GM23248 (cell line): ENCODE data around the gene UNC93A. TPM values are rescaled to one million over a fixed set of nuclear protein-coding genes. Genes with fewer than 3 reads are reported as not detected.

Experiments
- DNase-seq: peaks from one replicate; pipeline ENCODE4 v3.0.0-alpha.2; 2015
- H2AFZ ChIP-seq: fragments of 200-600 bp; sonication (generic); 2 replicates; pipeline ENCODE4 v1.6.1; 2016; ENCODE audit warnings: antibody characterized with exemption
- H3F3A ChIP-seq: fragments of 200-600 bp; sonication (generic); 2 replicates; pipeline ENCODE4 v1.6.1; 2016; ENCODE audit warnings: mild to moderate bottlenecking, antibody characterized with exemption, mixed run types; ENCODE audit not compliant: insufficient read depth
- H3K27ac ChIP-seq: fragments of 200-600 bp; sonication (generic); 2 replicates; pipeline ENCODE4 v1.5.1; 2016; ENCODE audit warnings: mild to moderate bottlenecking
- H3K27me3 ChIP-seq: fragments of 200-600 bp; sonication (generic); replicated peaks from 2 replicates; pipeline ENCODE4 v1.6.1; 2016; ENCODE audit warnings: mild to moderate bottlenecking; ENCODE audit not compliant: insufficient read depth
- H3K36me3 ChIP-seq: fragments of 200-600 bp; sonication (generic); 2 replicates; pipeline ENCODE4 v1.6.1; 2016; ENCODE audit warnings: low read depth, mild to moderate bottlenecking
- H3K4me1 ChIP-seq: fragments of 200-600 bp; sonication (generic); 2 replicates; pipeline ENCODE4 v1.6.1; 2016; ENCODE audit warnings: mild to moderate bottlenecking; ENCODE audit not compliant: insufficient read depth
- H3K4me2 ChIP-seq: fragments of 200-600 bp; sonication (generic); one replicate; pipeline ENCODE4 v1.6.1; 2016; ENCODE audit warnings: mild to moderate bottlenecking; ENCODE audit not compliant: unreplicated experiment
- H3K4me3 ChIP-seq: fragments of 200-600 bp; sonication (generic); 2 replicates; pipeline ENCODE4 v1.5.1; 2016; ENCODE audit warnings: mild to moderate bottlenecking
- H3K79me2 ChIP-seq: fragments of 200-600 bp; sonication (generic); 2 replicates; pipeline ENCODE4 v1.6.1; 2016; ENCODE audit warnings: mild to moderate bottlenecking; ENCODE audit not compliant: insufficient read depth
- H3K9ac ChIP-seq: fragments of 200-600 bp; sonication (generic); 2 replicates; pipeline ENCODE4 v1.6.1; 2016; ENCODE audit warnings: mild to moderate bottlenecking
- H3K9me2 ChIP-seq: fragments of 200-600 bp; sonication (generic); 2 replicates; pipeline ENCODE4 v1.6.1; 2016; ENCODE audit warnings: mixed run types, mild to moderate bottlenecking, moderate library complexity; ENCODE audit not compliant: insufficient read depth
- H3K9me3 ChIP-seq: fragments of 200-600 bp; sonication (generic); one replicate; pipeline ENCODE4 v1.6.1; 2017; ENCODE audit warnings: low read depth
- H4K20me1 ChIP-seq: fragments of 200-600 bp; sonication (generic); 2 replicates; pipeline ENCODE4 v1.6.0; 2016; ENCODE audit not compliant: insufficient read depth
- EZH2 ChIP-seq: fragments of 200-600 bp; sonication (generic); IDR thresholded peaks from 2 replicates; pipeline ENCODE4 v1.6.1; 2018; ENCODE audit warnings: antibody characterized with exemption, mild to moderate bottlenecking; ENCODE audit not compliant: insufficient read depth, poor library complexity, severe bottlenecking
- EZH2phosphoT487 ChIP-seq: fragments of 200-600 bp; sonication (generic); IDR thresholded peaks from 2 replicates; pipeline ENCODE4 v1.6.1; 2018; ENCODE audit warnings: antibody characterized with exemption, moderate library complexity, mild to moderate bottlenecking, low read depth; ENCODE audit not compliant: insufficient read depth
- WGBS, 2 experiments: methylation state at CpG; one replicate each; pipeline ENCODE4 v1.1.6; 2015 to 2017; ENCODE audit warnings: low lambda C conversion rate in 2 of 2, low coverage in 1 of 2; ENCODE audit errors: missing lambda C conversion rate in 2 of 2; 5-methylcytosine and 5-hydroxymethylcytosine counted together
- in situ Hi-C: fragments of 300-500 bp; cut with MboI; formaldehyde crosslinking; loops from 2 replicates; pipeline ENCODE4 v1.15.0; 2020
- polyA plus RNA-seq: library from polyadenylated mRNA; unstranded; fragments of >200 nt; fragmentation: Nextera tagmentation; extraction: Ambion mirVana; gene quantifications from 2 replicates; pipeline ENCODE4 v1.2.1, GENCODE V29; 2016
- total RNA-seq: library from RNA; depleted of rRNA; stranded (reverse); fragments of >200 nt; shearing (Covaris generic); gene quantifications from 2 replicates; pipeline ENCODE4 v1.2.3, GENCODE V29; 2014

Gene UNC93A
- total and polyA plus RNA-seq, 2 experiments from 2014 or later = not detected

DNA sequence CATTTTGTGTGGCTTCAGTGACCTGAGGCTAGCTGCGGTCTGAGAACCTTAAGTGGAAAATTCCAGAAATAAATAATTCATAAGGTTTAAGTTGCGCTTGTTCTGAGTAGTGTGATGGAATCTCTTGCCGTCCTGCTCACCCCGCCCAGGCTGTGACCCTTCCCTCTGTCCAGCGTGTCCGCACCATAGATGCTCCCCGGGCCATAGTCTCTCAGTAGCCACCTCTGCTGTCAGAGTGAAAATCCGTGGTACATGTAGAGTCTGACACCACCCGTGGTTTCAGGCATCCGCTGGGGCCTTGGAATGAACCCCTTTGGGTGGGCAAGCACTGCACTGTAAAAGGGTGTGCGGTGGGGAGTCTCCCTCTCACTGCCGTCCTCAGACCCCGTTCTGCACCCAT is 11.7 kb downstream of the UNC93A start:
- H3K36me3 ChIP-seq = no peaks in the 10 kb centered on the region
- H3K27ac ChIP-seq = no peak overlapping the region
- in situ Hi-C loops = no loop called here
- no peaks in the 10 kb centered on the region for H3K4me1 ChIP-seq
- H3K9ac ChIP-seq = no peak overlapping the region
- H3K9me2 ChIP-seq = no peaks in the 10 kb centered on the region
- H3K27me3 ChIP-seq = no peaks in the 10 kb centered on the region
- 29 to 39% methylated on average over 13 of the region's 13 CpGs for WGBS, 2 experiments
- H3K79me2 ChIP-seq = no peaks in the 10 kb centered on the region
- no peak for DNase-seq
- H3K4me3 ChIP-seq = no peak overlapping the region
- no peak overlapping the region for H3K4me2 ChIP-seq
- no peaks in the 10 kb centered on the region for H3F3A ChIP-seq
- TF ChIP-seq EZH2phosphoT487 (no peak), EZH2 (no peak)
- H4K20me1 ChIP-seq = no peaks in the 10 kb centered on the region
- no peaks in the 10 kb centered on the region for H3K9me3 ChIP-seq
- no peak overlapping the region for H2AFZ ChIP-seq

DNA sequence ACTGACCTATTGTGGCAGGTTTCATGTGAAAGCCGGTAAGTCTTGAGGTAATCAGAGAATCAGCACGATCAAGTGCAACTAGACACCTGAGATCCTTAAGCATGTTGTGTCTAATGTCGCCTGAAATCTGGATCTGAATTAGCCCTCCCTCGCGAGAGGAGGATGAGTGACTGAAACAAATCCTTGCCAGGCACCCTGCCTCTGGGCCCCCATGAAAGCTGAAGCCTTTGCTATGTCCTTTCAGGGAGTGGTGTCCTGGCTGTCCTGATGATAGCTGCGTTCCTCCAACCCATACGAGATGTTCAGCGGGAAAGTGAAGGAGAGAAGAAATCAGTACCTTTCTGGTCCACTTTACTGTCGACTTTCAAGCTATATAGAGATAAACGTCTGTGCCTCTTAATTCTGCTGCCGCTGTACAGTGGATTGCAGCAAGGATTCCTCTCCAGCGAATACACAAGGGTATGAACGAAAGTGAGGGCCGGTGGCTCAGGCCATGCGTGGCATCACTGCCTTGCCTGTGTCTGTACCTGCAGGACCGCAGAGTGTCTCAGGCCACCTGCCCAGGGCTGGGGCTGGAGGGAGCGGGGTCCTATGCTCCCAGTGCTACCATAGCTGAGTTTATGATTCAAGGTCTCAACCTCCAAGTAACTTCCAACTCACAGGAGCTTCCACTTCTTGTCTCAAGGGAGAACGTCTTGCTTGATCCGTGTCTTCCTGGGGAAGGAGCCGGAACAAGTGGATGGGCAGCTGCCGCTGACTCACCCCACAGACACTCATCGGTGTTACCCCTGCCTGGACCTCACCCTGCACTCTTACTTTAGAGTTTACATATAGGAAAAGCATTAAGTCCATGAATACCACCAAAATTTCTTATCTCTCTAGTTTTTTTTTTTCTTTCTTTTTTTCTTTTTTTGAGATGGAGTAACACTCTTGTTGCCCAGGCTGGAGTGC is 12.8 kb downstream of the UNC93A start:
- no peak for DNase-seq
- H3K27me3 ChIP-seq = no peaks in the 10 kb centered on the region
- H3K4me3 ChIP-seq = no peak overlapping the region
- no peaks in the 10 kb centered on the region for H3K9me2 ChIP-seq
- H3K36me3 ChIP-seq = no peaks in the 10 kb centered on the region
- in situ Hi-C loops = no loop called here
- H3K9ac ChIP-seq = no peak overlapping the region
- TF ChIP-seq EZH2phosphoT487 = no peak
- H3K4me1 ChIP-seq = no peaks in the 10 kb centered on the region
- H3K9me3 ChIP-seq = no peaks in the 10 kb centered on the region
- H4K20me1 ChIP-seq = no peaks in the 10 kb centered on the region
- H2AFZ ChIP-seq = no peak overlapping the region
- 43 to 44% methylated on average over 22 of the region's 22 CpGs for WGBS, 2 experiments
- H3F3A ChIP-seq = no peaks in the 10 kb centered on the region
- no peak overlapping the region for H3K27ac ChIP-seq
- no peaks in the 10 kb centered on the region for H3K79me2 ChIP-seq
- H3K4me2 ChIP-seq = no peak overlapping the region

DNA sequence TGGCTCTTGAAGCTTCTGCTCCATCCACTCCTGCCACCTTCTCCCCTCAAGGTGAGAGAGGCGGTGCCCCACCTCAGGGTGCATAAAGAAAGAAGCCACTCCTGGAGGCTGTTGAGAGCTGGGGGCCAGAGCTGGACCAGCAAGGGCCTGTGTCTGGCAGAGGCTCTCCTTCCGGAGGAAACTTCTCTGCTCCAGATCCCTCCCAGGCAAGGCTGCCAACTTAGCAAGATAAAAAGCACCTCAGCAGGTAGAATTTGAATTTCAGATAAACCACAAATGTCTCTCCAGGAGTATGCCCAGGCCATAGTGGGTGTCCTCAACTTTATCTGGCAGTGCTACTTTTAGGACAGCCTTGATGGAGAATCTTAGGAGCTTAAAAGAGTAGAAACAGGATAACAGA is 13.8 kb downstream of the UNC93A start:
- Histone ChIP-seq H3K27ac (no peak overlapping the region), H3K27me3 (no peaks in the 10 kb centered on the region), H3K36me3 (no peaks in the 10 kb centered on the region), H3F3A (no peaks in the 10 kb centered on the region), H2AFZ (no peak overlapping the region), H3K4me2 (no peak overlapping the region), H3K9ac (no peak overlapping the region), H3K9me2 (no peaks in the 10 kb centered on the region), H3K4me1 (no peaks in the 10 kb centered on the region), H4K20me1 (no peaks in the 10 kb centered on the region), H3K9me3 (no peaks in the 10 kb centered on the region), H3K79me2 (no peaks in the 10 kb centered on the region), H3K4me3 (no peak overlapping the region)
- TF ChIP-seq EZH2 (no peak), EZH2phosphoT487 (no peak)
- in situ Hi-C loops = no loop called here
- no peak for DNase-seq
- 25 to 32% methylated on average over 2 of the region's 2 CpGs for WGBS, 2 experiments

DNA sequence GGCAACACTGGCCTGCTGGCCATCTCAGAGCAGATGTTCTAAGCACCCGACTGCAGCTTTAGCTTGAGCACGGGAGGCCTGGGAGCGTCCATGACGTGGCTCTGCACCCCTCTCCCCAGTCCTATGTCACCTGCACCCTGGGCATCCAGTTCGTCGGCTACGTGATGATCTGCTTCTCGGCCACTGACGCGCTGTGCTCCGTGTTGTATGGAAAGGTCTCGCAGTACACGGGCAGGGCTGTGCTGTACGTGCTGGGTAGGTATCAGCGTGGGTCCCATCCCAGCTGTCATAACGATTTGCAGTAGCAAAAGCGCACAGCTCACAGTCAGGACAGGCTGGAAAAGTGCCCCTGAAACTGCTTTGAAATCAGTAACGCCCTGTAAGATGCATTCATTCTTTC is 14.7 kb downstream of the UNC93A start:
- Histone ChIP-seq H3K9me3 (no peaks in the 10 kb centered on the region), H3K27me3 (no peaks in the 10 kb centered on the region), H3F3A (no peaks in the 10 kb centered on the region), H3K79me2 (no peaks in the 10 kb centered on the region), H3K9ac (no peak overlapping the region), H3K36me3 (no peaks in the 10 kb centered on the region), H3K9me2 (no peaks in the 10 kb centered on the region), H2AFZ (no peak overlapping the region), H3K27ac (no peak overlapping the region), H3K4me1 (no peaks in the 10 kb centered on the region), H3K4me3 (no peak overlapping the region), H4K20me1 (no peaks in the 10 kb centered on the region), H3K4me2 (no peak overlapping the region)
- TF ChIP-seq EZH2phosphoT487 (no peak), EZH2 (no peak)
- in situ Hi-C loops = no loop called here
- 35 to 40% methylated on average over 18 of the region's 18 CpGs for WGBS, 2 experiments
- no peak for DNase-seq
